Measurements from ENCODE around the gene PMCH.

The PMCH gene, protein sequence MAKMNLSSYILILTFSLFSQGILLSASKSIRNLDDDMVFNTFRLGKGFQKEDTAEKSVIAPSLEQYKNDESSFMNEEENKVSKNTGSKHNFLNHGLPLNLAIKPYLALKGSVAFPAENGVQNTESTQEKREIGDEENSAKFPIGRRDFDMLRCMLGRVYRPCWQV

DNA sequence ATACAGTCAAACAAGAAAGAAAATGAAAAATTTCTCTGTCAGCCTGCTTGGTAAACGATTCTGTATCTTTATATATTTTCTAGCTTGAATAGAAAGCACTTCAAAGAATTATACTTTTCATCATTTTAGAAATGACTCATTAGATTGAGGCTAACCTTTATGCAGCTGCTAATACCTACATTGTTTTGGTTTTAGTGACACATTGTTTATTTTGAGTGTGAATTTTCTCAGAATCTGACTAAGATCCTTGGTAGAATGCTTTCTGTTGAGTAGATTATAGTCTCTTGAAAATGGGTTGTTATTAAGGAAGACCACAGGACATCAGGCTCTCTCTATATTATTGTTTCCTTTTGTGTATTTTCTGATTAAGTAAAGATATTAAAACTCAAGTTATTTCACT, at the start of gene PMCH:
PMCH (minus strand) TSS at position 45 of the 400 bp plus-strand sequence. CDS start 63 bp downstream, outside the sequence.
- no peak for TF ChIP-seq GATA2 (IDR thresholded peaks at IDR 0.05; ENCODE audit: low read depth, low read length)

DNA sequence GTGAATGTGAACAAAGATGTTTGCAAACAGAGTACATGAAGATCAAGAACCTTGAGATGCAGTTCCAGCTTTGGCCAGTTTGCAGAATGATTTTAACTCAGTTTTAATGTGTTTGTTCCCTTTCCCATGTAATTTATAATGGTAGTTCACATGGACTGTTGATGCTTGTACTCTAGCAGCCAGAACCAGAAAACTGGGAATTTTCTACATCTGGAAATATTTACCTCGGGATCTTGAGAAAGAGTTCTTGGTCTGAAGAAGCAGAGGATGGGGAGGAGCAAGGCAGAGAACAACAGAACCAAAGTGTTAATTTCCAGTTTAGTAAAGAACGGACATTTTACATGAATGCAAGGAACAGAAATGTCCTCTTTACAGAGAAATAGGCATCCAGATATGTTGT, 37.0 kb upstream of the PMCH start:
- TF ChIP-seq GATA3 (IDR thresholded peaks at IDR 0.05; ENCODE audit: low read depth, low read length) (no peak), GATA2 (IDR thresholded peaks at IDR 0.05; ENCODE audit: low read depth, low read length) (no peak)

DNA sequence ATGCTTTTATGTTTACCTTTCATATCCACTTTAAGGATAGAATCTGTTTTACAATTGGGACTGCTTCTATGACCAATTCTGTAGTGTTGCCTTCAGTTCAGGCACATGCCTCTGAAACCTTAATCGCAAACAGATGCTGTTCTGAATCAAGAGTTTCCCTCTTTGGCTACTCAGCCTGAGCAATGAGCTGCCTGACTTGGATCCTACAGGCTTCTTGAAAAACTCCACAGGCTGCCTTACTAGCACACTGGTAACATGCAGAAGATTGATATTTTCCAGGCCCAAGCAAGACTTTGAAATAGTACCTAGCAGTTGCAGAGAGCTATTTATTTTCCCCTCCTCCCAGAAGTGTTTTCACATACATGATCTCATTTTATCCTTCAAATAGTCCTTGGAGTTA, 34.8 kb upstream of the PMCH start:
- TF ChIP-seq GATA2 (IDR thresholded peaks at IDR 0.05; ENCODE audit: low read depth, low read length) (no peak), GATA3 (IDR thresholded peaks at IDR 0.05; ENCODE audit: low read depth, low read length) (no peak)

DNA sequence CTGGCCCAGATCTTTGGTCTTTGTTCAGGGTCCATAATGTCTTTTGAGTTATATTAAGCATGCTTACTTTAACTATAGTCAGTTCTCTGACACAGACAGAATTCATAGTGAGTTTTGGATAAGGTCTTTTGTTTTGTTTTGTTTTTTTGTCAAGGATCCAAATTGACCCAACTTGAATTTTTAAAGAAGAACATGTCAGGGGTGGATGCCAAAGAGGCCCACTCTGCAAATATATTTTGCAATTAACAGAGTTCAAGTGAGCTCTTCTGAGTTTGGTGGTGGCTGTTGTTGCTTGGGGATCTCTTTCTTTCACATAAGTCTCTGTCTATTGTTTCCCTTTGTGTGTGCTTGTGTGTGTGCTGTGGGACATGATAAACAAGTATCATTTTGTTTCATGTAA, 34.4 kb upstream of the PMCH start:
- TF ChIP-seq GATA3 (IDR thresholded peaks at IDR 0.05; ENCODE audit: low read depth, low read length), result no peak
- TF ChIP-seq GATA2 (IDR thresholded peaks at IDR 0.05; ENCODE audit: low read depth, low read length), result no peak

DNA sequence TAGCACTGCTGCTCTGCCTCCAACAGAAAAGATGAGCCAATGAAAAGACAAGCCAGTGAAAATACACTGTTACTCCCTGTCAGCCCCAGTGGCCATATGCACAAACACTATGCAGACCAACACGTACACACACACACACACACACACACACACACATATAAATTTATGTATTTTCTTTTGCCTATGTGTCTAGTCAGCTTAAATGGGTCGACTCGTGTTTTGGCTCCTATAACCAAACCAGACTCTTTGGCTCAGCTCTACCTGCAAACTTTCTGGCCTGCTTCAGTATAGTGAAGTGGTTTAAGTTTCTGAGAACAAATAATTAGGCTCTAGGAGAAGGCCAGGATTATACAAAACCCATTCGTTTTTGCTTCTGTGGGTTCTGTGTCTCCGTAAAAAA, 30.3 kb upstream of the PMCH start:
- TF ChIP-seq GATA2 (IDR thresholded peaks at IDR 0.05; ENCODE audit: low read depth, low read length) (no peak), GATA3 (IDR thresholded peaks at IDR 0.05; ENCODE audit: low read depth, low read length) (no peak)

DNA sequence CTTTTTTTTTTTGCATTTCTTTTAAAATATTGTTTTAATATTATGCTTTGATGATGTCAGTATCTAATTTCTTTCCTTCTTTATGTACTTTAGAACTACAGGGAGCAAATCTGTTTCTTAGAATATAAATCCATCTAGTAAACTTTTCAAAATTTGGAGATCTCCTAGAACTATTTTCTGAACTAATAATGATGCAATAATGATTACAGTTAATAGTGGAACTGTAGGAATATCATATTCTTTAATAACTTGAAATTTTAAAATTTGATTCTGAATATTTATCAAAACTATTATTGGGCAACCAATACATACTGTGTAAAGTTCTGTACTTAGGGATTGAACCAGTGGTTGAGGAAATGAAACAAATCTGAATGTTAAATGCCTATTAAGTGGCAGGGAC, 23.1 kb upstream of the PMCH start:
- TF ChIP-seq GATA2 (IDR thresholded peaks at IDR 0.05; ENCODE audit: low read depth, low read length), result no peak
- TF ChIP-seq GATA3 (IDR thresholded peaks at IDR 0.05; ENCODE audit: low read depth, low read length), result no peak

DNA sequence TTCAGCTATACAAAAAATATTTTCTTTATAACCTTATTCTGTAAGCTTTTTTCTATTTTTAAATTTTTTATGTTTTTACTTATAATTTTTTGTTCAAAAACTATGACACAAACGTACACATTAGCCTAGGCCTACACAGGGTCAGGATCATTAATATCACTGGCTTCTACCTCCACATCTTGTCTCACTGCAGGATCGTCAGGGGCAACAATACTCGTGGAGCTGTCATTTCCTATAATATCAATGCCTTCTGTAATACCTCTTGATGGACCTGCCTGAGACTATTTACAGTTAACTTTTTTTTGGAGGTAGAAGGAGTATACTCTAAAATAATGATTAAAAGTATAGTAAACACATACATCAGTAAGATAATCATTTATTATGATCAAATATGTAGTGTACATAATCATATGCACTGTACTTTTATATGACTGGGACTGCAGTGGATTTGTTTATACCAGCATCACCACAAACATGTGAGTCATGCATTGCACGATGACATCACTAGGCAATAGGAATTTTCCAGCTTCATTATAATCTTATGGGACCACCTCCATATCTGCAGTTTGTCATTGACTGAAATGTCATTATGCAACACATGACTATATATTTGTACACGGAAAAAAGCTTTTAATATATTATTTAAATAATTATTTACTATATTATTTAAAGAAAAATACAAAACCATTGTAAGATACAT, 18.5 kb upstream of the PMCH start:
- TF ChIP-seq GATA2 (IDR thresholded peaks at IDR 0.05; ENCODE audit: low read depth, low read length) (no peak), GATA3 (IDR thresholded peaks at IDR 0.05; ENCODE audit: low read depth, low read length) (no peak)

DNA sequence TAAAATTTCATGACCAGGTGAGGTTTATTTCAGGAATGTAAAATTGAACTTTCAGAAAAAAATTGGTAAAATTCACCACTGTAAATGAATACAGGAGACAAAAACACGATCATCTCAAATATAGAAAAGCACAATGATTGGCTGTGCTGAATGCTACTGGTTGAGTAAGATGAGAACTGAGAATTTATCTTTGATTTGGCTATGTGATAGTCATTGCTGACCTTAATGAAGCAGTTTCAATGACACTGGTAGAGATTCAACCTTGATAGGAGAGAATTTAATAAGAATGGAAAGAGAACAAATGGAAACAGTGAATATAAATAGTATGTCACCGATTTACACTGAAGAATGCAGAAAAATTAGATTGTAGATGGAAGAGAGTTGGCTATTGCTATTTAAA, 6.4 kb upstream of the PMCH start:
- no peak for TF ChIP-seq GATA2 (IDR thresholded peaks at IDR 0.05; ENCODE audit: low read depth, low read length)
- TF ChIP-seq GATA3 (IDR thresholded peaks at IDR 0.05; ENCODE audit: low read depth, low read length), result no peak

DNA sequence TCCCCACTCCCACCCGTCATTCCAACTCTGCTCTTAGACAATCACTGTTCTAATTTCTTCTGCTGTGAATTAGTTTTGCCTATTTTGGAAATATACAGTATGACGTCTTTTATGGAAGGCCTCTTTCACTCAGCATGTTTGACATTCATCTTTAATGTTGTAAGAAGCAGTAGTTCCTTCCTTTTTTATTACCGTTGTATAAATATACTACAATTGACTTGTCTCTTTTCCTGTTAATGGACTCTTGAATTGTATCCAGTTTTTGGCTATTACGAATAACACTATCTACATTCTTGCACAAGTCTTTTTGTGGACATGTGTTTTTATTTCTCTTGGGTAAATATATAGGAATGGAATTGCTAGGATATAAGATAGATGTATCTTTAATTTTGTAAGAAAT, 4.9 kb upstream of the PMCH start:
- TF ChIP-seq GATA2 (IDR thresholded peaks at IDR 0.05; ENCODE audit: low read depth, low read length) (no peak), GATA3 (IDR thresholded peaks at IDR 0.05; ENCODE audit: low read depth, low read length) (no peak)

DNA sequence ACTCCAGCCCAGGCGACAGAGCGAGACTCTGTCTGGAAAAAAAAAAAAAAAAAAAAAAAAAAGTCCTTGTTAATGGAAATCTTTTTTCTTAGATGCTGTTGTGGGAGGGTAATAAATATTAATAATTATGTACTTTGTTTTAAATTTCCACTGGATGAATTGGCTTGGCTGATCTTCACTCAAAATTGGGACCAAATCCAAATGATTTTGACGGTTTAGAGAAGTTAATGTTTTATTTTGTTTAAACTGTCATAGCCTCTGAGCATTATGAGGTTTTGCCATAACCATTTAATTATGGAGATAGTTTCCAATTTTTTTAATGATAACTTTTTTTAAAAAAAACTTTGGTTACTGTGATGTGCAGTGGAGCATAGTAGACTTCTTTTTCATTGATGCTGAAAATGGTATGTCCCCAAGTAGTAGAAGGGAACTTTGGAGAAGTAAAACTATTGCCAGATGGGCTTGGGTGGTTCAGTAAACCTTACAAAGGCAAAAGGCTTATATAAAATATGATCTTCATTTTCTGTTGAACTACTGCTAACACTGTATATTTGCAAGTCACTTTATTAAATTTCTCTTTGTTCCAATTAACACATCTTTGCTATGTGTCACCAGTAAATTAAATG, 3.9 kb upstream of the PMCH start:
- TF ChIP-seq GATA2 (IDR thresholded peaks at IDR 0.05; ENCODE audit: low read depth, low read length) (no peak), GATA3 (IDR thresholded peaks at IDR 0.05; ENCODE audit: low read depth, low read length) (no peak)

DNA sequence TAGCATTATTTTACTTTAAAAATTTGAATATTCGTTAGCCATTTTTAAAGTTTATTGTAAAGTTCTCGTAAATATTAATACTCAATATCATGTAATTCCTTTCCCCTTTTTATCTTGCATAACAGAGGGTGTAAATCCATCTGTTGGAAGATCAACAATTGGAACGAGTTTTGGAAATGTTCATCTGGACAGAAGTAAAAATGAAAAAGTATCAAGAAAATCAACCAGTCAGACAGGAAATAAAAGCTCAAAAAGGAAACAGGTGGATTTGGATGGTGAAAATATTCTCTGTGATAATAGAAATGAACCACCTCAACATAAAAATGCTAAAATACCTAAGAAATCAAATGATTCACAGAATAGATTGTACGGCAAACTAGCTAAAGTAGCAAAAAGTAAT, 1.8 kb downstream of the PMCH start:
- TF ChIP-seq GATA3 (IDR thresholded peaks at IDR 0.05; ENCODE audit: low read depth, low read length) (no peak), GATA2 (IDR thresholded peaks at IDR 0.05; ENCODE audit: low read depth, low read length) (no peak)

DNA sequence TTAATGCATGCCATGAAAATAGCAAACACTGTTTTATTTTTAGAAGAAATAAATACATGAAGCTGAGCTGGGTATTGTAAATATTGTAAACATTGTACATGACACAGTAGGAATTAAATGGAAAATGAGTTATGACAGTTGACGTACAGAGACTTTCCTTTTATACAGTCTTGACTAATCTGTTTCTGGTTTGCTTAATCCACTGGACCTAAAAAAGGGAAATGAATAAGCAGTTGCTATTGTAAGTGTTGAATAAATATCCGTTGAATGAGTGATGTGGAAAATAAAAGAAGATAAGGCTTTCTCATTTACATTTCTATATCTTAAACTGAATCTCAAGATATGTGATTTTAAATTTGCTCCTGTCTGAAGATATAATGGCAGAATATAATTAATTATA, 15.0 kb downstream of the PMCH start:
- TF ChIP-seq GATA3 (IDR thresholded peaks at IDR 0.05; ENCODE audit: low read depth, low read length), result no peak
- TF ChIP-seq GATA2 (IDR thresholded peaks at IDR 0.05; ENCODE audit: low read depth, low read length), result no peak

DNA sequence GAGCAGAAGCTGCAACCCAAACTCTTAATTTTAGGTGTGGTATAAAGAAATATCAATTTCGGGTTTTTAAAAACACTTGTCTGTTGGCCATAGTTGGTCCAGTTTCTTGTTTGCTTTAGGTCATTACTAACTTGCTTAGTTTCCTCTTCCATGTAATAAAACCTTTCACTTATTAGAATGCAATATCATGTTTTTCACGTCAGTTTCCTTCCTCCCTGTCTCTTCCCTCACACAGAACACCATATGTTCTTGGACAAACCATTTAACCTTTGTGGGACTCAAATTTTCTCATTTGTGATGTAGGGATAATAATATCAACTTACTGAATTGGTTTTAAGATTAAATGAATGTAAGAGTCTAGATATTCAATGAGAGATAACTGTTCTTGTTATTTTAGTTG, 22.9 kb downstream of the PMCH start:
- no peak for TF ChIP-seq GATA3 (IDR thresholded peaks at IDR 0.05; ENCODE audit: low read depth, low read length)
- TF ChIP-seq GATA2 (IDR thresholded peaks at IDR 0.05; ENCODE audit: low read depth, low read length), result no peak

DNA sequence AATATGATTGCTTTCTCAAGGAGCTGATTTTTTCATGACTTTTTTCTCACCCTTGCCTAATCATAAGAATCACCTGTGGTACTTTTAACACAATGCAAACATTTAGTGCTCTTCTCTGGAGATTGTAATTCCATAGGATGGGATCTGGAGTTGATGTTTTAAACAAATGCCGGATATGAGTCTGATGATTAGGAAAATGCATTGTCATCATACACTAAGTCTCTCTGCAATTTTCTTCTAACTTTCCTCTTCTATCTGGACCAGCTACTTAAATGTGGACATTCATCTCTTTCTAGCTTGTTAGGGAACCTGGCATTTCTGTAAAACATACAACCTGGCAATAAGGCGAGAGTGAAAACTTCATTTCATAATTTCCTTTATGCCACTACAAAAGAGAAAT, 23.5 kb downstream of the PMCH start:
- TF ChIP-seq GATA2 (IDR thresholded peaks at IDR 0.05; ENCODE audit: low read depth, low read length) (no peak), GATA3 (IDR thresholded peaks at IDR 0.05; ENCODE audit: low read depth, low read length) (no peak)

DNA sequence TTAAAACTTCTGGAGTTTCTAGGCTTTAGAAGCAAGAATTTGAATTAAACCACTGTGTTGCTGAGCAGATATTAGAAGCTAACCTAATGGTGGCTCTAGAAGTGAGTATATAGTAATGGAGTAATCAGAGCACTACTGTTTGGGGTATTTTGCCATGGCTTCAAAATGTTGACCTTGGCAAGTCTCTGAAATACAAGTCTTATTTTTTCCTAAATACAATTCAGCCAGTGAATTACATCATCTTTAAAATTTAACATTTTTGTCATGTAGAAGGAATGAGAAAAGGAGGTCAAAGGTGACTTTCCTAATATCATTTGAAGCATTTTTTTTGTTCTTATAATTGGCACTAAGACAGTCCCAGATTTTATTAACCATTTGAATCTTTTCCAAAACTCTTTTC, 25.2 kb downstream of the PMCH start:
- TF ChIP-seq GATA2 (IDR thresholded peaks at IDR 0.05; ENCODE audit: low read depth, low read length) (no peak), GATA3 (IDR thresholded peaks at IDR 0.05; ENCODE audit: low read depth, low read length) (no peak)
